H1 (cell line): Measurements from ENCODE around the gene NLRP1. TPM values are rescaled to one million over a fixed set of nuclear protein-coding genes. Genes with fewer than 3 reads are reported as not detected.

Experiments
- CTCF ChIA-PET: fragments of 300-600 bp; sonication (Branson Sonifier 250); formaldehyde crosslinking; loops from one replicate; lab custom pipeline; 2021; ENCODE audit not compliant: partially characterized antibody; lab: Charles Lee
- POLR2A ChIA-PET: fragments of 300-600 bp; sonication (Branson Sonifier 250); formaldehyde crosslinking; loops from one replicate; lab custom pipeline; 2021; ENCODE audit warnings: inconsistent platforms; ENCODE audit not compliant: partially characterized antibody; lab: Charles Lee
- DNase-seq, 2 experiments: peaks; one replicate each; pipeline versions ENCODE4 v3.0.0 to v3.0.0-alpha.2; 2010 to 2022; ENCODE audit warnings: low spot score in 2 of 2, low read depth in 1 of 2, mixed read lengths in 1 of 2
- FAIRE-seq: peaks from 2 replicates; lab custom pipeline; 2011; peaks lifted over from hg19 to GRCh38; lab: Jason Lieb, UNC
- H2AFZ ChIP-seq: 2 replicates; pipeline ENCODE4 v1.8.1; 2012; ENCODE audit warnings: low read length, inconsistent platforms
- H2AK5ac ChIP-seq: 2 replicates; pipeline ENCODE4 v1.6.1; 2013; ENCODE audit warnings: low read depth, low read length
- H2BK120ac ChIP-seq: replicated peaks from 2 replicates; pipeline ENCODE3; 2013; ENCODE audit warnings: low read depth, low read length, inconsistent platforms
- H2BK12ac ChIP-seq: 2 replicates; pipeline ENCODE4 v1.6.1; 2013; ENCODE audit warnings: low read depth, low read length
- H2BK15ac ChIP-seq: 2 replicates; pipeline ENCODE4 v1.6.1; 2013; ENCODE audit warnings: low read length
- H2BK20ac ChIP-seq: 2 replicates; pipeline ENCODE4 v1.6.1; 2013; ENCODE audit warnings: low read length
- H2BK5ac ChIP-seq: 2 replicates; pipeline ENCODE4 v1.6.1; 2013; ENCODE audit warnings: low read depth, low read length
- H3K14ac ChIP-seq: 2 replicates; pipeline ENCODE4 v1.6.1; 2013; ENCODE audit warnings: inconsistent platforms; ENCODE audit not compliant: insufficient read length
- H3K18ac ChIP-seq: 2 replicates; pipeline ENCODE4 v1.6.1; 2013; ENCODE audit warnings: low read length; ENCODE audit errors: extremely low read depth
- H3K23ac ChIP-seq: 2 replicates; pipeline ENCODE4 v1.6.1; 2013; ENCODE audit warnings: inconsistent platforms; ENCODE audit not compliant: insufficient read length
- H3K23me2 ChIP-seq: 2 replicates; pipeline ENCODE4 v1.6.1; 2013; ENCODE audit warnings: low read depth, low read length
- H3K27ac ChIP-seq: 2 replicates; pipeline ENCODE4 v1.6.1; 2011; ENCODE audit warnings: low read depth, low read length, inconsistent platforms
- H3K27me3 ChIP-seq, 4 experiments: replicated peaks in 1 of 4; 1 replicate in 1 of 4; 2 replicates in 3 of 4; pipeline versions ENCODE4 v1.6.1 to v1.8.1; 2011 to 2013; ENCODE audit warnings: low read length in 3 of 4, mild to moderate bottlenecking in 3 of 4, inconsistent platforms in 2 of 4, mixed read lengths in 2 of 4, moderate library complexity in 1 of 4; ENCODE audit not compliant: control insufficient read depth in 3 of 4, insufficient read depth in 3 of 4; ENCODE audit errors: extremely low read depth in 1 of 4
- H3K36me3 ChIP-seq, 4 experiments: 2 replicates each; pipeline versions ENCODE4 v1.6.1 to v1.8.1; 2011 to 2013; ENCODE audit warnings: mild to moderate bottlenecking in 4 of 4, low read length in 3 of 4, moderate library complexity in 2 of 4, control low read depth in 1 of 4, inconsistent platforms in 1 of 4; ENCODE audit not compliant: insufficient read depth in 4 of 4, control insufficient read depth in 2 of 4
- H3K4ac ChIP-seq: replicated peaks from 2 replicates; pipeline ENCODE3; 2013; ENCODE audit warnings: low read length, low read depth, mixed read lengths, inconsistent platforms; ENCODE audit not compliant: insufficient read length
- H3K4me1 ChIP-seq, 4 experiments: replicated peaks in 1 of 4; 1 replicate in 1 of 4; 2 replicates in 3 of 4; pipeline versions ENCODE4 v1.6.1 to v1.8.1; 2011 to 2013; ENCODE audit warnings: low read length in 3 of 4, inconsistent platforms in 2 of 4, mixed read lengths in 1 of 4; ENCODE audit not compliant: insufficient read depth in 4 of 4, control insufficient read depth in 3 of 4
- H3K4me2 ChIP-seq, 2 experiments: 2 replicates each; pipeline versions ENCODE4 v1.6.1 to v1.8.1; 2011 to 2013; ENCODE audit warnings: low read depth in 2 of 2, low read length in 2 of 2, control low read depth in 1 of 2, inconsistent platforms in 1 of 2, mild to moderate bottlenecking in 1 of 2; ENCODE audit not compliant: insufficient read depth in 1 of 2
- H3K4me3 ChIP-seq, 4 experiments: fragments of 200-600, 300-600 bp in 1 of 4; sonication (generic), shearing (Covaris generic), sonication (Bioruptor Twin) in 1 of 4; 2 replicates each; pipeline versions ENCODE4 v1.5.1 to v1.8.1; 2011 to 2016; ENCODE audit warnings: low read length in 4 of 4, low read depth in 3 of 4, control low read depth in 2 of 4, inconsistent platforms in 2 of 4, mild to moderate bottlenecking in 2 of 4, mixed read lengths in 1 of 4, moderate library complexity in 1 of 4; ENCODE audit not compliant: insufficient read depth in 2 of 4; ENCODE audit errors: extremely low read depth in 1 of 4
- H3K56ac ChIP-seq: replicated peaks from 2 replicates; pipeline ENCODE3; 2013; ENCODE audit warnings: low read depth, mild to moderate bottlenecking, mixed read lengths, low read length, inconsistent platforms; ENCODE audit not compliant: insufficient read length
- H3K79me1 ChIP-seq: 2 replicates; pipeline ENCODE4 v1.6.1; 2013; ENCODE audit warnings: low read depth, low read length, control low read depth
- H3K79me2 ChIP-seq, 2 experiments: 2 replicates each; pipeline versions ENCODE4 v1.6.1 to v1.8.1; 2012 to 2013; ENCODE audit warnings: low read length in 2 of 2, mild to moderate bottlenecking in 2 of 2, inconsistent platforms in 1 of 2; ENCODE audit not compliant: insufficient read depth in 2 of 2, control insufficient read depth in 1 of 2
- H3K9ac ChIP-seq, 4 experiments: replicated peaks in 1 of 4; 1 replicate in 1 of 4; 2 replicates in 3 of 4; pipeline versions ENCODE4 v1.6.1 to v1.8.1; 2011 to 2013; ENCODE audit warnings: low read depth in 3 of 4, low read length in 3 of 4, control low read depth in 2 of 4, mild to moderate bottlenecking in 2 of 4, moderate library complexity in 2 of 4, inconsistent platforms in 1 of 4; ENCODE audit errors: extremely low read depth in 1 of 4
- H3K9me3 ChIP-seq, 2 experiments: 2 replicates each; pipeline versions ENCODE4 v1.6.1 to v1.8.1; 2012 to 2013; ENCODE audit warnings: mild to moderate bottlenecking in 2 of 2, moderate library complexity in 2 of 2, control low read depth in 1 of 2, inconsistent platforms in 1 of 2, low read depth in 1 of 2, low read length in 1 of 2, mixed read lengths in 1 of 2; ENCODE audit not compliant: insufficient read depth in 2 of 2
- H4K20me1 ChIP-seq, 2 experiments: replicated peaks in 1 of 2; 2 replicates each; pipeline versions ENCODE3 to v1.8.1; 2011 to 2013; ENCODE audit warnings: inconsistent platforms in 2 of 2, low read length in 2 of 2, mild to moderate bottlenecking in 1 of 2; ENCODE audit not compliant: insufficient read depth in 2 of 2, control insufficient read depth in 1 of 2
- H4K5ac ChIP-seq: 2 replicates; pipeline ENCODE4 v1.6.1; 2013; ENCODE audit warnings: low read length, low read depth, mixed read lengths, inconsistent platforms; ENCODE audit not compliant: insufficient read length
- H4K8ac ChIP-seq: 2 replicates; pipeline ENCODE4 v1.8.0; 2013; ENCODE audit warnings: mild to moderate bottlenecking, moderate library complexity, low read length, inconsistent platforms; ENCODE audit not compliant: insufficient read depth; ENCODE audit errors: extremely low read depth
- H4K91ac ChIP-seq: replicated peaks from 2 replicates; pipeline ENCODE3; 2013; ENCODE audit warnings: low read length, mixed read lengths, inconsistent platforms; ENCODE audit not compliant: insufficient read length
- WGBS, 2 experiments: shearing (Covaris generic) in 1 of 2; methylation state at CpG; one replicate each; pipeline versions ENCODE4 v1.1.6 to v1.1.7; 2013 to 2015; ENCODE audit warnings: low lambda C conversion rate in 2 of 2, mixed read lengths in 2 of 2, inconsistent platforms in 1 of 2, low coverage in 1 of 2, missing lambda C conversion rate in 1 of 2; ENCODE audit not compliant: insufficient replicate concordance in 2 of 2, insufficient coverage in 1 of 2, insufficient read length in 1 of 2; ENCODE audit errors: extremely low coverage in 1 of 2, missing lambda C conversion rate in 1 of 2; 5-methylcytosine and 5-hydroxymethylcytosine counted together
- polyA plus RNA-seq, 7 experiments: library from polyadenylated mRNA; depleted of rRNA in 3 of 7; stranded (reverse) in 5 of 7; unstranded in 2 of 7; fragments of >200 nt in 5 of 7; fragments of 200-250 nt in 2 of 7; gene quantifications; 1 replicate in 5 of 7; 2 replicates in 1 of 7; 4 replicates in 1 of 7; pipeline versions ENCODE4 v1.2.1 to v1.2.3, GENCODE V29; 2011 to 2013; ENCODE audit warnings: missing spikeins in 2 of 7, mixed read lengths in 2 of 7
- total RNA-seq: library from RNA; stranded (reverse); fragmentation: NEBNext Ultra II Directional; extraction: Animal tissue kit (Norgen Biotek cat#: 25700); gene quantifications from 2 replicates; pipeline ENCODE4 v1.2.1, GENCODE V29; 2021

The NLRP1 gene
- total and polyA plus RNA-seq, 2 of the 8 experiments (the other 6 are each of a cell fraction or from before 2014, with no cell fraction given): 8.6 to 10.4 TPM

DNA sequence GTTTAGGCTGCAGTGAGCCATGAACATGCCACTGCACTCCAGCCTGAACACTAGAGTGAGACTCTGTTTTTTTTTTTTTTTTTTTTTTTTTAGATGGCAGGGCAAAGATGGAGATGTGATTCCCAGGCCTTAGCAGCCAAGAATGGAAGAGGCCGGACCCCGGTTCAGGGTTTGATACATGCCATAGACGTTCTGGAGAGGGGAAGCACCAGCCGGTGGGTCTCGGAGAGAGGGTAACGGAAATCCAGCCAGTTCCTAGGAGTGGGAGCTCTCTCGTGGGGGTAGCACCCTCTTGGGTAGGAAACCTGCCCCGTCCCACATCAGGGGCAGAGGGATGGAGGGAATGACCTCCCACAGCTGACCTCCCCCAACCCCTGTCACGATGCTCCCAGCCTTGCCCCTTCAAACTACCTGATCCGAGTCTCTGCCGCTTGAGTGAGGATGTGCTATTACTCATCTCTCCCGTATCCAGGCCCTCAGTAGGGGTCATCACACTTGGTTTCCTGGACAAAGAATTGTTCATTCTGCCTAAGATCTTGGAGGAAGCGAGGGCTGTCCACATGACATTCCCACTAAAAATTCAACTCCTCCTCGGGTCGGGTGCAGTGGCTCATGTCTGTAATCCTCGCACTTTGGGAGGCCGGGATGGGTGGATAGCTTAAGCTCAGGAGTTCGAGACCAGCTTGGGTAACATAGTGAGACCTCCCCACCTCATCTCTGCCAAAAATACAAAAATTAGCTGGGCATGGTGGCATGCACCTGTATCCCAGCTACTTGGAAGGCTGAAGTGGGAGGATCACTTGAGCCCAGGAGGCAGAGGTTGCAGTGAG lies 50.6 kb downstream of the NLRP1 start:
- no peak overlapping the region for H3K14ac ChIP-seq
- no peak overlapping the region for H2AFZ ChIP-seq
- H2BK20ac ChIP-seq: no peak overlapping the region
- no peak overlapping the region for H3K23ac ChIP-seq
- no peak overlapping the region for H2BK12ac ChIP-seq
- no peaks in the 10 kb centered on the region for H4K20me1 ChIP-seq
- ChIA-PET POLR2A (no interaction called here), CTCF (interaction anchor here (1.4 kb wide), 2 partner anchors 9 to 33 kb away, joined by 3 to 4 read pairs; no protein-coding TSS in a partner anchor)
- WGBS, 2 experiments: 84% methylated on average over 18 of the region's 18 CpGs; no CpG with 5 or more reads in 1 of the 2 experiments
- H4K8ac ChIP-seq: no peak overlapping the region
- H2BK120ac ChIP-seq: no peak overlapping the region
- H3K4ac ChIP-seq: no peak overlapping the region
- no peak overlapping the region for H3K56ac ChIP-seq
- H2AK5ac ChIP-seq: no peak overlapping the region
- H4K91ac ChIP-seq: no peak overlapping the region
- no peak overlapping the region for H3K4me3 ChIP-seq
- no peak overlapping the region for H3K4me2 ChIP-seq
- FAIRE-seq (no peak), DNase-seq (no peak)
- H3K9ac ChIP-seq: no peak overlapping the region
- H3K79me2 ChIP-seq: no peaks in the 10 kb centered on the region
- H2BK5ac ChIP-seq: no peak overlapping the region
- no peaks in the 10 kb centered on the region for H3K79me1 ChIP-seq
- no peaks in the 10 kb centered on the region for H3K27me3 ChIP-seq
- no peak overlapping the region for H3K18ac ChIP-seq
- no peak overlapping the region for H2BK15ac ChIP-seq
- no peaks in the 10 kb centered on the region; a peak in 1 of 7 replicates for H3K4me1 ChIP-seq
- no peaks in the 10 kb centered on the region for H3K9me3 ChIP-seq
- H3K27ac ChIP-seq: no peak overlapping the region
- H4K5ac ChIP-seq: no peak overlapping the region
- H3K36me3 ChIP-seq: no peaks in the 10 kb centered on the region
- no peaks in the 10 kb centered on the region; the same call in 1 of the 2 replicates for H3K23me2 ChIP-seq
